Measurements from ENCODE around the gene MAGEH1.
"Not testable (repeated sequence)": the region's sequence is repeated elsewhere in the genome, so short reads cannot be mapped to it uniquely, and the experiment has no call there.

MAGEH1 gene, protein sequence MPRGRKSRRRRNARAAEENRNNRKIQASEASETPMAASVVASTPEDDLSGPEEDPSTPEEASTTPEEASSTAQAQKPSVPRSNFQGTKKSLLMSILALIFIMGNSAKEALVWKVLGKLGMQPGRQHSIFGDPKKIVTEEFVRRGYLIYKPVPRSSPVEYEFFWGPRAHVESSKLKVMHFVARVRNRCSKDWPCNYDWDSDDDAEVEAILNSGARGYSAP

DNA sequence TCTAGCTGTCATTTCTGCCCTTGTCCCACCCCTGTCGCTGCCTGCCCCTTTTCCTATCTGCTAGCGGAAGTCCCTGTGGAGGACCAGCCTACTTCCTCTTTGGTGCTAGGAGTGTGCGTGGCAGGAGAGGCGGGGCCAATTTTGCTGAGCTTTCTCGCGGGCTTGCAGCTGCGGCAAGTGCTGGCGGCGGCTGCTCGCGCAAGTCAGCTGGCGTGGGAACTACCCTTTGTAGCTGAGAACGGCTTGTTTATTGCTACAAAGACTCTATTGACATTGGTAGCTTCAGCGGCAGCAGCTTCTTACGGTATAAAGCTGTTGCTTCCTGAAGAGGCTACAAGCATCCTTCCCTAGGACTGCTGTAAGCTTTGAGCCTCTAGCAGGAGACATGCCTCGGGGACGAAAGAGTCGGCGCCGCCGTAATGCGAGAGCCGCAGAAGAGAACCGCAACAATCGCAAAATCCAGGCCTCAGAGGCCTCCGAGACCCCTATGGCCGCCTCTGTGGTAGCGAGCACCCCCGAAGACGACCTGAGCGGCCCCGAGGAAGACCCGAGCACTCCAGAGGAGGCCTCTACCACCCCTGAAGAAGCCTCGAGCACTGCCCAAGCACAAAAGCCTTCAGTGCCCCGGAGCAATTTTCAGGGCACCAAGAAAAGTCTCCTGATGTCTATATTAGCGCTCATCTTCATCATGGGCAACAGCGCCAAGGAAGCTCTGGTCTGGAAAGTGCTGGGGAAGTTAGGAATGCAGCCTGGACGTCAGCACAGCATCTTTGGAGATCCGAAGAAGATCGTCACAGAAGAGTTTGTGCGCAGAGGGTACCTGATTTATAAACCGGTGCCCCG lies at the start of gene MAGEH1:
MAGEH1 (plus strand) TSS at position 138 of the 843 bp plus-strand sequence; CDS start at position 386, 248 bp downstream.
- DNase-seq (ENCODE audit: low read depth): peak; percentile 72

DNA sequence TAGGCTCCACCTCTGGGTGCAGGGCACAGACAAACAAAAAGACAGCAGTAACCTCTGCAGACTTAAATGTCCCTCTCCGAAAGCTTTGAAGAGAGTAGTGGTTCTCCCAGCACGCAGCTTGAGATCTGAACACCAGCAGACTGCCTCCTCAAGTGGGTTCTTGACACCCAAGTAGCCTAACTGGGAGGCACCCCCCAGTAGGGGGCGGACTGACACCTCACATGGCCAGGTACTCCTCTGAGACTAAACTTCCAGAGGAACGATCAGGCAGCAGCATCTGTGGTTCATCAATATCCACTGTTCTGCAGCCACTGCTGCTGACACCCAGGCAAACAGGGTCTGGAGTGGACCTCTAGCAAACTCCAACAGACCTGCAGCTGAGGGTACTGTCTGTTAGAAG lies 24.8 kb upstream of the MAGEH1 start:
- not testable (repeated sequence) for DNase-seq (ENCODE audit: low read depth)

DNA sequence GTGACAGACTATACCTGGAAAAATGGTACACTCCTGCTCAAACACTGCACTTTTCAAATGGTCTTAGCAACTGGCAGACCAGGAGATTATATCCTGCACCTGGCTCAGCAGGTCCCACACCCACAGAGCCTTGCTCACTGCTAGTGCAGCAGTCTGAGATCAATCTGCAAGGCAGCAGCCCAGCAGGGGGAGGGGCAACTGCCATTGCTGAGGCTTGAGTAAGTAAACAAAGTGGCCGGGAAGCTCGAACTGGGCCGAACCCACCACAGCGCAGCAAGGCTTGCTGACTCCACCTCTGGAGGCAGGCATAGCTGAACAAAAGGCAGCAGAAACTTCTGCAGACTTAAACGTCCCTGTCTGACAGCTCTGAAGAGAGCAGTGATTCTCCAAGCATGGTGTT lies 8.5 kb upstream of the MAGEH1 start:
- not testable (repeated sequence) for DNase-seq (ENCODE audit: low read depth)

DNA sequence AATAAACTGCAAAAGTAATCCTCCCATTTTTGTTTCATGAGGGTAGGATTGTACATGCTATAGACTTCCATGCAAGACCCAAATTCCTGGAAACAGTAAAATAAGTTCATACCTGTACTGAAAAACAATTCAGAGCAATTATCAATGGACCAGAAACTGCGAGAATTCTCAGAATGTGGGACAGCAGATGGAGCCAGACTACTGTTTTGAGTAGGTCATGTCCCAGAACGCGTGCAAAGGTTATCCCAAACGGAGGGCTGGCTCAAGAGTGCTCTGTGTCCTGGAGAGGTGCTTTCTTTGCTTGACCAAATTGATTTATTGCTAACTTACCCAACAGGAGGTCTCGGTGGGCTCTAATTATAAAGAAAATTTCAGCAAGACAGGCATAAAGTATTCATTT lies 1.7 kb upstream of the MAGEH1 start:
- DNase-seq (ENCODE audit: low read depth): peak; percentile 10

DNA sequence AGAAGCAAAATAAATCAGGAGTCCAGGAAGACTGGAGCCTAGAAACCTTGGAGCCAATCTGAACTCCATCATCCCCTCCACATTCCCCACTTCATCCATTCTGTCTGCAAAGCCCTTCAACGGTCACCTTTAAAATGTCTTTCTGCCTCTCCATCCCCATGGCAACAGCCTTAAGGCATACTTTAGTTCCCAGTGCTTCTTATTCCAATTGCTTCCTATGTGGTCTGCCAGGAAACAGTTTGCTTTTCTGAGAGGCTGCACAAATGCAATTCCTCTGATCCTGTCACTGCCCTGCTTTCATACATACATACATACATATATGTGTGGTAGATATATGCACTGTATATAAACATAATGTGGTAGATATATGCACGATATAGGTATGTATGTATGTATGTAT lies 786 bp upstream of the MAGEH1 start:
- DNase-seq (ENCODE audit: low read depth): no peak

DNA sequence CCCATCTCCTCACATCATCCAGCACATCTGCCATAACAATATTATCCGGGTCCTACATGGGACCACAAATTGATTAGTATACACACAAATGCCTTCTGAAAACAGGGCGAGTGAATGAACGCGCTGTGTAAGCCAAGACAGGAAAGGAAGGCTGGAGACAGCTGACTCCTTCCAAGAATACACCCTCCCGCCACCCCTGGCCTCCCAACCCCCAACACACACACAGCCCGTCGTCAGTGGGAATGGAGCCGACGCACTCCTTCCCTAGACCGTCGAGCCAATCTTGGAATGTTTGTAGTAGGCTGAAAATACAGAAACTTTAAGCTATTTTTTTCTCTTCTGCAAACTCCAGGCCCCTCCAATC lies 319 bp upstream of the MAGEH1 start:
- no peak for DNase-seq (ENCODE audit: low read depth)

DNA sequence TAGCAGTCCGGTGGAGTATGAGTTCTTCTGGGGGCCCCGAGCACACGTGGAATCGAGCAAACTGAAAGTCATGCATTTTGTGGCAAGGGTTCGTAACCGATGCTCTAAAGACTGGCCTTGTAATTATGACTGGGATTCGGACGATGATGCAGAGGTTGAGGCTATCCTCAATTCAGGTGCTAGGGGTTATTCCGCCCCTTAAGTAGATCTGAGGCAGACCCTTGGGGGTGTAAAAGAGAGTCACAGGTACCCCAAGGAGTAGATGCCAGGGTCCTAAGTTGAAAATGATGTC lies 852 bp downstream of the MAGEH1 start:
- DNase-seq (ENCODE audit: low read depth): no peak

DNA sequence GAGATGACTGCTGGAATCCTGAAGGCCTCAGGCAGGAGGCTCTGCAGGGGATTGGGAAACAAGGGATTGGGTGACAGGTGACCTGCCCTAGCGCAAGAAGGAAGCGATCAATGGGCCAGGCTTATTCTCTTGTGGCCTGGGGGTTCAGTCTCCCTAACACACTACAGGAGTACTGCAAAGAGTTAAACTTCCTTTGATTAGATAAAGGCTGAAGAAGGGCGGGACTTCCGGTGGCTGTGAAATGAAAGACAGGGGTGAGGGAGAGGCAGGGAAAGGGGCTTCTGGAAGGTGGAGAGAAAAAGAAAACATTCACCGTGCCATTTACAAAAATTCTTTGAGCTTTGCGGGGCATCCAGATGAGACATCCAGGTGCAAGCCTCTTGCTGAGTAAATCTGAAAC lies 3.8 kb downstream of the MAGEH1 start:
- DNase-seq (ENCODE audit: low read depth): not testable (repeated sequence)

DNA sequence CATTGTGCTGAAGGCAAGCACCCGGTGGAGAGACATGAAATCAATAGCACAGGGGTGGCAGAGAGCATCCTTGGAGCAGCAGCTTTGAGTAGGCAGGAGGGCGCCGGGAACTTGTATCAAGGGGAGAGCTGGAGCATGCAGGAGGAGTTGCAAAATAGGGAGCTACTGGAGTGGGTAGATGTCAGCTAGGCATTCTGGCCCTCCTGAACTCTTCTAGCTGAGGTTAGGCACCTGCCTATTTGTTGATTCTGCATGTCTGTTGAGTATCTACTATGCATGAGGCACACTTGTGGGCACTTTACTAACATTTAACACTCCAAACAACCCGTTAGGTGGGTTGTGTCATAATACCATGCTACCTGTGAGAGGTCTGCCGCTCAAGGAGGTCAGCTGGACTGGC lies 7.5 kb downstream of the MAGEH1 start:
- DNase-seq (ENCODE audit: low read depth): not testable (repeated sequence)

DNA sequence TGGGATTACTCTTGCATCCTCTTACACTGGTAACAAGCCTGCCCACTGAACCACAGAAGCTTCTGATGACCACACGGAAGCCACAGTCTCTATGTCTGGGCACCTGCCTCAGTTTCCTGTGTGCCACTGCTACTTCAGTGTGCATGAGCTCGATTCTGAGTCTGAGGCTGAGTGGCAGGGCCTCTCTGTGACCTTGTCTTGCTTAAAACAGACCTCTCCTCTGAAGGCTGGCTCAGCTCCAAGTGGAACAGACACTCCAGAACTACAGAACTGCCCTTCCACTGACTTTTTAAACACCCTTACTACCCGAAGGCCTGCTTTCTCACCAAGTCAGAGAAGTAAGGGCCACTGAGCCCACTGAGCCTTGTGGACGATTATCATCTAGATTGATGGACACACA lies 8.0 kb downstream of the MAGEH1 start:
- DNase-seq (ENCODE audit: low read depth): not testable (repeated sequence)

DNA sequence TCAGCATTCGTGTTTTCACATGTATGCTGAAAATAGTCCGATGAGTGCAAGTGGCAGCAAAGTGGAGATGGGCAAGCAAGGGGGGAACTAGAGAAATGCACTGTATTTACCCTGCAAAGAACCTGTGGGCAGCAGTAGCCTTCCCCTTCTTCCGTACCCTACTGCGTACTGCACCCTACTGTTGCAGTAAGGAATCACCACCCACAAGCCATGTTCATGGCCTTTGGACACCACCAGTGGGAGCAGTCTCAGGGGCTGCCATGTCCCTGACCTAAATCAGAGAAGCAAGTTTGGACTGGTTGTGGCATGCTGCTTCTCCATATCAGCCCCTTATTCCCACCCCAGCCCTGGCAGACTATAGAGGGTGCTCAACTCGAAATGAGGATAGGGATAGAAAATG lies 12.1 kb downstream of the MAGEH1 start:
- DNase-seq (ENCODE audit: low read depth): not testable (repeated sequence)

DNA sequence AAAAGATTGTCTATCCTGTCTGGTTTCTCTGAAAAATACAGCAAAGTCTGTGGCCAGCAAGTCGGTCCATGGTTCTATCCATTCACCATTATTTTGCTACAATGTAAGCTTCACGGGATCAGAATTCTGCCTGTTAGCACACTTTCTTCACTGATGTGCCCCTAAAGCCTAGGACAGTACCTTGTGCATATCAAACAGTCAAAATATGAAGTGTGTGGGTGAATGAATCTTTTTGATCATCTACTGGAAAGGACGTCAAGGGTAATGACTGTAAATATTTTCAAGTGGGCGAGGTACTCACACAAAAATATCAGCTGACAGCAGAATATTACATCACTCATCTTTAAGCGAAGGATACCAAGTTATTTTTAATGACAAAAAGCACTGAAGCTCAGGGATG lies 13.2 kb downstream of the MAGEH1 start:
- DNase-seq (ENCODE audit: low read depth): not testable (repeated sequence)

DNA sequence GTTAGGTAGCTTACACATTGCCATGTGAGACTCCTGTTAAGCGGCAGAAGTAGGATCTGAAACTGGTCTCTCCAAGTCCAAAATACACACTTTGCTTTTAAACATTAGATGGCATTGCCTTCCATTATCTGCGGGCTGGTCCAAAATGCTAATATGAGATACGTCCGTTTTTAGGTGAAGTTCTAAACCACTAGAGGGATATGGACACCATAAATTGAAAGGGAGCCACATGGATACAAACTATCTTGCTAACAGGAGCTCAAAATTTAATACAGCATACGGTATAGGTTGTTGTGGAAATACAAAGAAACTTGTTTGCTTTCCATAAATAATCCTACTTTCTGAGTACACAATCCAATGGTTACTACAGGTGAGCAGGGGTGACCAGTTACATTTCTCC lies 13.9 kb downstream of the MAGEH1 start:
- DNase-seq (ENCODE audit: low read depth): not testable (repeated sequence)

DNA sequence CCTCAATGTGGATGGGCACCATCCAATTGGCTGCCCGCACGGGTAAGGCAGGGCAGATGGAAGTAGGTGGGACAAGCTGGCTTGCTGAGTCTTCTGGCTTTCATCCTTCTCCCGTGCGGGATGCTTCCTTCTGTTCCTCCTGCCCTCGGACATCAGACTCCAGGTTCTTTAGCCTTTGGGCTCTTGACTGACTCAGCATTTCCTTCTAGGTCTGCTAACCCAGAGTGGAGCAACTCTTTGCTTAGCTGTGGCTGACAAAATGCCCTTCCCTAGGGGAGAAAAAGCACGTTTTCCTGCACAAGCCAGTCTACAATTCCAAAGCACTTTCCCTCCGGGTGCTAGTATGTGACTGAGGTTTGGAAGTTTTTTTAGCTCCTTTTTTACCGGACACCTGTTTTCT lies 28.0 kb downstream of the MAGEH1 start:
- not testable (repeated sequence) for DNase-seq (ENCODE audit: low read depth)

DNA sequence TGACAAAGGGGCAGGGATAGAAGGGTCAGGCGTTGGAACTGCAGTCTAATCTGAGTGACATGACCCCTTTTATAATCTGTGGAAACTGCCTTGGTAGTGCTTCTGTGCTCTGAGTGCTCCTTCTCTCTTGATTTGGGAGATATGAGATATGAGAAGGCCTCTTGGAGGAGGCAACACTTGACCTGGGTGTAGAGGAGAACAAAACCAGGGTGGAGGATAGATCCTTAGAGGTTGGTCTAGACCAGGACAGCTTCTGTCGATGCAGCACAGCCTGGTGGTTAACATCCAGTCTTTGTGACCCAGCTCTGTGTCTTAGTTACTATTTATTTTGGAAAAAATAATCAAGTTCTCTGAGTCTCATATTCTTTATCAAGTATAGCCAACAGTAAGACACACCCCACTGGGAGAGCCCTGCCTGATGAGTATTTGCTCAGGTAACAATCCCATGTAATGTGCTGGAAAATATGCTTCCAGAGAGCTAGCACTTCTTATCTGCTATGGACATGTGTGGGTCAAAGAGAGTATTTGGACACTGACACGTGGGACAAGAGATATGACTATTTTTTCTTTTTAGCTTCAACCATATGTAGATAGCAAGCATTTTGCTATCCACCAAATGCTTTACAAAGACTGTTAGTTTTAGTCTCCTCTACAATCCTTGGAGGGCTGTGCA lies 28.6 kb downstream of the MAGEH1 start:
- DNase-seq (ENCODE audit: low read depth): no peak

DNA sequence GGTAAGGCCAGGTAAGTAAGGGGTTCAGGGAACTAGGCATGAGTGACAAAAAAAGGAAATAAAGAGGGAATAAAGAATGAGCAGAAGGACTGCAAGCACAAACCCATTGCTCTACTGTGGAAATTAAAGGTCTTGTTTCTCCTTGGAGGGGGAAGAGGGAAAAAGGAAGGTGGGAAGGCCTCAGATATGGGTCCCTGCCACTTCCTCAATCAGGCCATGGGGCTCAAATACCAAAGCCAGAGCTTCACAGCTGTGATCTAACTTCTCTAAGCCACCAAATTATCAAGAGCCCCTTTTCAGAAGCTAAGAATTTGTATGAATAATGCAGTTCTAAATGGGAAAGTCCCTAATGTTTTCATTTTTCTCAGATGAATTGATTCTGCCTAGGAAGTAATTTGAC lies 33.0 kb downstream of the MAGEH1 start:
- DNase-seq (ENCODE audit: low read depth): no peak

DNA sequence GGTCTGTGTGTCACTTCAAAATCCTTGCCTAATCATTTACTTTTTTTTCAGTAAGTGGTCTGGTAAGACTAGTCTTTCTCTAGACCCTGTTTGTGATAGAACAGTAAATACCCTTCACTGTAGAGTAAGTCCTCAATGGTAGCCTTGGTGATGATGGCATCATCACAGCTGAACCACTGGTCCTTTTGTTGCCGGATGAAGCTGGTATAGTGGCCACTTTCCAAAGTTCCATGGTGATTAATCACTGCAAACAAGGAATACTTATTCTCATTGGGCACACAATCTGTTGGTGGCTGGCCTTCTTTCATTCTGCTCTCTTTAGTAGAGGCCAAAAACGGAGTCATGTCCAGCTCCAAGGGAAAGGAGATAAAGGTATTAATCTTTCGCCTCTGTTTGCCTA lies 34.8 kb downstream of the MAGEH1 start:
- DNase-seq (ENCODE audit: low read depth): peak; percentile 23

DNA sequence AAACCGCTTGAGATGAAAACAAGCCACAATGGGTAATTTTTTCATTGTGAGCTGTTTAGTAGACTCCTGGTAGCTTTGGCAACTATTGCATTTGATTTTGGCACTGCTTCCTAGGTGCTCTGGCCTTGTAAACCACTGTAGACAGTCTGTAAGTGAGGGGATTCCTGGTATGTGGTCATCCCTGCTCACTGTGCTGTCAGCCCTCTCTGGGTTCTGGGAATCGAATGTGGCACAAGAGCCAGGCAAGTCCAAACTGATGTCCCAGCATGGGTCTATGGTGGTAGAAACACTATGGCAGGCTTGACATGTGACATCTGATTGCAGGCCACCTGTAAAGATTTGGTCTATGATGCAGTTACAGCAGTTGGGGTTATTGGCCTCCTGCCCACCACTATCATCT lies 35.2 kb downstream of the MAGEH1 start:
- no peak for DNase-seq (ENCODE audit: low read depth)

DNA sequence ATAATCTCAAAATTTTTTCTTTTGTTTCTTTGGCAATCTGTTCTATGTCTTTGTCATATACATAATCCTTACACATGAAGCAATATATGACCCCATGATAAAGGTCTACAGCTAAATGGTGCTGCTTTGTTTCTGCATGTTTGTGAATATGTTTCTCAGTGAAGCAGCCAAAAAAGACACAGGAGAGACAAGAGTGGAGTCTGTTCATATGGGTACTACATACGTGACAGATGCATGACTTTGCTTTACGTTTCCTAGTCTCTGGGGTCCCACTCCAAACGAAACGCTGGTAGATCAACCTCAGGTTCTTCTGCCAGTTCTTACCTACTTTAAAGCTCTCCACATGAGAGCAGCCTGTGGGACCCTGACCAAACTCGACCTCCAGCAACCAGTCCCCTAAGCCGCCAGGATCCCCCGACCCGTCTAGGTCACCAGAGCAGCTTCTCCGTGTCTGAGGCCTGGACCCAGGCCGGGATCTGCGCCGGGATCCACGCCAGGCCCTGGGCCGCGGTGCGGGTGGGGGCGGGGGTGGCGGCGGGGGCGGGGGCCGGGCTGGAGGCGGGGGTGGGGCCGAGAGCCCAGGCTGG lies 36.2 kb downstream of the MAGEH1 start:
- DNase-seq (ENCODE audit: low read depth): no peak

DNA sequence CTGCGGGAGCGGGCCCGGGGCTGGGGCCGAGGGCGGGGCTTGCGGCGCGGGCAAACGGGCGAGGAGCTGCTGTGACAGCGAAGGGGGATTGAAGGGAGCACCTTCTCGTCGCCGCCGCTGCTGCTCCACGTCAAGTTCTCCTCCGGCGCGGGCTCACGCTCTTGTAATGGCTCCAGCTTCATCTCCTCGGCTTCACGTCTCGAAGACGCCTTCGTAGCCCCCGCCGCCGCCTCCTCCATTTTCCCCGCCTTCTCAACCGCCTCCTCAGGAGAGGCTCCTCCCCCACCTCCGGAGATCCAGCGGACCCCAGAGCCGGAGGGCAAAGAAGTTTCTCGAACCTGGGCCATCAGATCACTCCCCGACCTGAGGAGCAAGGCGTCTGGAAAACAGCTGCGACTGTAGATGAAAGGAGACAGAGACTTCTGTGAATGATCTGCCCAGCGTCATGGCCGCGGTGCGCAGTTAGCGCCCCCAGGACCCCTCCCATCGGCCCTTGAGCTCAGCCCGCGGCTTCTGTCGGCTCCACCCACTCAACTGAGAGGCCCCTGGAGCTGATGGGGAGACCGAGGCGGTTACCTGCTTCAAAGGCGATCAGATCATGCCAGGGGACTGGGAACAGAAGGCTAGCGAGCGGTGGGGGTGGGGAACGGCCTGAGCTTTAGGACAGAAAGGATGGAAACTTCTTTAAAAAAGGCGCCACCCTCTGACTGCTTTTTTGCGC lies 36.8 kb downstream of the MAGEH1 start:
- peak; percentile 46 for DNase-seq (ENCODE audit: low read depth)

DNA sequence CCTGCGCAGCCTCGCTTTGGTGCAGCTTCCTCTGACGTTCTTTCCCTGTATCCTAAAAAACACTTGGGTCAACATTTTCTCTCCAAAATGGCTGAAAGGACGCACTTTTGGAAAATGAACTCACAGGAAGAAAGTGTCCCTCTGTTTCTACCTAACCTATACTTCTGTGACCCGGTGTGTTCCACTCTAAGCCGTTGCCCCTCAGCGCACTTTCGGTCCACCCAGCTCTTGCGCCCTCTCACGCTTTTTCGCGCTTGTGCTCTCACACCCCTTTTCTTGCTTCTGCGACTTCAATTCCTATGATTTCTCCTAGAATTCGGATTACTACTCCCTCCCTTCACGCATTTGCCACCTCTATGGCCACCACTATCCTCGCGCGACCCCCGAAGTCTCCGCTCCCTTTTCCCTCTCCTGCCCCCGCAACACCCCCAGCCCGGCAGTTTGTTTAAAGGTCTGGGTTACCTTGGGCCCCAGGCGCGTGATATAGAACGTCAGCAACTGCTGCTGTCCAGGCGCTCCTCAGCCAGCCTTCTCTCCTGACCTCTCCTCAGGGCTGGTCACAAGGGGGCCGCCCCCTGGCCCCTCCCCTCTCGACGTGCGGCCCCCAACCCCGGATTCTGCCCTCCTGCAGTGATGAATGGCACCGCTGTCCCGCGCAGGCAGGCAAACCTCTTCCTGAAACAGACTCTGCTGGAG lies 37.5 kb downstream of the MAGEH1 start, which contains the start of gene USP51:
USP51 (minus strand) TSS at position 535 of the 696 bp plus-strand sequence. CDS start 909 bp downstream, outside the sequence.
- DNase-seq (ENCODE audit: low read depth): peak; percentile 12

Measured in ELR (cell line).